GM18519 (cell line): ENCODE results near the gene EFCAB6.
"Not testable (repeated sequence)": the region's sequence is repeated elsewhere in the genome, so short reads cannot be mapped to it uniquely, and the experiment has no call there.

ENCODE experiments used
- ATAC-seq: cut with Tn5 transposase; IDR thresholded peaks from one replicate; pipeline ENCODE4 v1.9.1; 2021; ENCODE audit warnings: mild to moderate bottlenecking, moderate library complexity; ENCODE audit not compliant: unreplicated experiment, low FRiP score

The EFCAB6 gene

DNA sequence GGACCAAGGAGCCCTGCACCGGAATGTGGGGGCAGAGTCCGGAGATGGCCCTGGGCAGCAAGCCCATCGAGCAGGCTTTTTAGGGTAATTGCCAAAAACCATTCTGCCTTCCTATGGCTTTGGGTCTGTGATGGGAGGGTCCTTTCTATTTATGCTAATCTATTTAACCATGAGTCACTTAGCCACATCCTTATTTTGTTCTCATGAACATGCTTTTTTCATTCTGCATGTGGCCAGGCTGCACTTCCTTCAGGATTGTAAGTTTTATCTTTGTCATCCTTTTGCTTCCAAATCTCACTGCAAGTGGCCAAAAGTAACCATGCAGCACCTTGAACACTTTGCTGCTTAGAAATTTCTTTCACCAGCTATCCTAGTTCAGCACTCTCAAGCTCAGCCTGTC lies 88.3 kb downstream of the EFCAB6 start:
- ATAC-seq, result no peak

DNA sequence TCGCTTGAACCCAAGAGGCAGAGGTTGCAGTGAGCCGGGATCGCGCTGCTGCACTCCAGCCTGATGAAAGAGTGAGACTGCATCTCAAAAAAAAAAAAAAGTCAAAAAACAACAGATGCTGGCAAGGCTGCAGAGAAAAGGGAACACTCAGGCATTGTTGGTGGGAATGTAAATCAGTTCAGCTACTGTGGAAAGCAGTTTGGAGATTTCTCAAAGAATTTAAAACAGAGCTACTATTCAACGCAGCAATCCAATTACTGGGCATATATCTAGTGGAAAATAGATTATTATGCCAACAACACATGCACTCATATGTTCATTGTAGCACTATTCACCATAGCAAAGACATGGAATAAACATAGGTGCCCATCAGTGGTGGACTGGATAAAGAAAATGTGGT lies 89.7 kb downstream of the EFCAB6 start:
- ATAC-seq, result no peak

DNA sequence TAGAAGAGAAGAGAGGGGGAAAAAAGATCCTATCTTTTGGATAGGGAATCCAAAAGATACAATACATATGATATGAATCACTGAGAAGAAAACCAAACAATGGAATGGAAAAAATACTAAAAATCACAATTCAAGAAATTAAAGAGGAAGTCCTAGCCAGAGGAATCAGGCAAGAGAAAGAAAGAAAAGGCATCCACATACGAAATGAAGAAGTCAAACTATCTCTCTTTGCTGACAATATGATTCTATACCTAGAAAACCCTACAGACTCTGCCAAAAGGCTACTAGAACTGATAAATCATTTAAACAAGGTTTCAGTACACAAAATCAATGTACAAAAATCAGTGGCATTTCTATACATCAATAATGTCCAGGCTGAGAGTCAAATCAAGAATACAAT lies 91.4 kb downstream of the EFCAB6 start:
- ATAC-seq, result no peak

DNA sequence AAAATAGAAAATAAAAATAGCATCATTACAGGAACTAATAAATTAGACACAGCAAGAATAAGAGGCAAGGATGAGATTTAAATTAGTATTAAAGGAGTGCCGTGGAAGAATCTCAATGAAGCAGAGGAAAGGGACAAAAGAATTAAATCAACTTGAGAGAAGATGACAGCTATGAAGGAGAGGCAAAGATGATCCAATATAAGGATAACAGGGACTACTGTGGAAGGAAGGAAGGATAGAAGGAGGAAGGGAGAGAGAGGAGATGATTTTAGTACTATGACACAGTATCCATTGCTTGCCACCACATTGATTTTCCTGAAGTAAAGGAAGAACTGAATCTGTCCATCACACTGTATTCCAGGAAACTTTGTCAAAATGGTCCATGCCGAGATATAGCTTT lies 98.0 kb downstream of the EFCAB6 start:
- no peak for ATAC-seq

DNA sequence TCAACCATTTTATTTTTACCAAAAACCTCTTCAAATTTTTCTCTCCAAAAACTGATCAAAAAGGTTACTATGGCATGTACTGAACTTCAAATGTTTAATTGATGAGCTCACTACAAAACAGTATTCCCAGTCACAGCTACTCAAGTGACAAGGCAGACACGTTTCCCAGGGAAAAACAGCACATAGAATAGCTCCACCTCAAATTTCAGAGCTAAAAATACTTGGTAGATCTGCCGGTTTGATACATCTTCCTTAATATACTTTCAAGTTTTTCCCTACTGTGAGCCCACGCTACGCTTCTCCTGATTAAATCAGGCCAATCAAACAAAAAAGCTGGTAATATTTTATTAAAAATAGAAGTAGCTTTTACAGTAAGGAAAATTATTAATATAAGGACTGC lies 100.4 kb downstream of the EFCAB6 start:
- no peak for ATAC-seq

DNA sequence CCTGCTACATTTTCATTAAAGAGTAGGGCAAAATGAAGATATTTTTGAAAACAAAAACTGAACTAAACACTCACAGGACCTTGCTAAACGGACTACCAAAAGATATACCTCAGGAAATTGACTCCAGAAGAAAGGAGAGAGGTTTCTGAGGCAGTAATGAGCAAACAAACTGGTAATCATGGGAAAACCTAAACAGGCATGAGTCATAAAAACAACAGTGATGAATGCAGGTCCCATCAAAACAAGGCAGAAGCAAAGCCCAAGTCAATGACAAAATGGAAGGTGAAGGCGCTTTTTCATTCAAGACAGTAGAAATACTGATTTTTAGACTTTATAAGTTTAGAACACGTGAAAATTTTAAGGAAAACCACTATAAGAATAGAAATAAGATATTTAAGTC lies 104.5 kb downstream of the EFCAB6 start:
- no peak for ATAC-seq

DNA sequence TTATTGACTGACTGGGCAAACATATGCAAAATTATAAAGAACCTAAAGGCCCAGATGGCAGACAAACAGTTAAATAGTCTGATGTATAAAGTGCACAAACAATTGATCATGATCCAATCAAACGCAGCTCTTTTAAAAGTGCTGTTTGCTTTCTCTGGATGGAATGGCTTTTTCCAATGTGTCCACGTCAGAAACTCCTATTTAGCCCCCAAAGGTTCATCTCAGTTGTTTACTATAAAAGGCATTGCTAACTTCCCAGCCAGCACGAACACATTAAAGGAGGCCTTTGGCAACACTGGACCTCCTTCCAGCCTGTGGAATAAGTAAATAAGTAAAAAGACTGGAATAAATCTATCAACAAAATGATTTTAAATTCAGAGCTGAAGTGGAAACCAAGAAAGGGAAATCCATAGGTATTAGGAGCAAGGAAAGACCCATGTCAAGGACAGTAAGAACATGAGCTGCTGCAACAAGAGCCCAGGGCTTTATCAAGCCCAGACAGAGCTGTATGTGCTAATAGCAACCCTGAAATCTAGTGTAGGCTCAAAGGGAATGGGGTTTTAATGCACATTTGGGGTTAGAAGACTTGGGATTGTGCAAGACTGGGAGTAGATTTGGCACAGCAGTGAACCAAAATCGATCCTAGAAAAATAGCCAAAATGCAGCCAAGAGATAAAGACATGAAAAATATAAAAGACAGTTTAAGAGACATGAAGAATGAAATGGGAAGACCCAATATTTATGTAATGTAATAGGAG lies 105.4 kb downstream of the EFCAB6 start:
- no peak for ATAC-seq

DNA sequence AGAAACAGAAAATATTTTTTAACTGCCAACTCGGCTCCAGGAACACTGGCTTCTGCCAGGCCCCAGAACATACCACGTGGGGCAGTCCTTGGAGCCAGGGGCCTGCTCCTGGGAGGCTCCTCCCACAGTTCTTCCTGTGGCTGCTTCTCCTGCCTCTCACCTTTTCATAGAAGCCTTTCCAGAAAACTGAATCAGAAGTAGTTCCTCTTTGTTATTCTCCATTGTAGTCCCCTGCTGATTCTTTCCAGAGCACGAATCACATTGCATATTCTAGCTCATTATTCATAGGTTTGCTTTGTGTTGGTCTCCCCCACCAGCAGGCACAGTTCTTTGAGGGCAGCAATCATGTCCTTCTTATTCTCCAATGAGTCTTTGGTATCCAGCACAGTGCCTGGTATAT lies 106.0 kb downstream of the EFCAB6 start:
- ATAC-seq, result no peak

DNA sequence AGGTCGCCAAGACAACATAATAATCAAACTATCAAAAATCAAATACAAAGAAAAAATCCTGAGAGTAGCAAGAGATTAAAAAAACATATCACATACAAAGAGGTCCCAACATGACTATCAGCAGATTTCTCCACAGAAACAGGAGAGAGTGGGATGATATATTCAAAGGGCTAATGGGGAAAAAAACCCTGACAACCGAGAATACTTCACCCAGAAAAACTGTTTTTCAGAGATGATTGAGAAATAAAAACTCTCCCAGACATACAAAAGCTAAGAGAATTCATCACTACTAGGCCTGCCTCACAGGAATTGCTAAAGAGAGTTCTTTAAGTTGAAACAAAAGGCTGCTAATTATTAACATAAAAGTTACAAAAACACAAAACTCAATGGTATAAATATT lies 108.1 kb downstream of the EFCAB6 start:
- ATAC-seq, result no peak

DNA sequence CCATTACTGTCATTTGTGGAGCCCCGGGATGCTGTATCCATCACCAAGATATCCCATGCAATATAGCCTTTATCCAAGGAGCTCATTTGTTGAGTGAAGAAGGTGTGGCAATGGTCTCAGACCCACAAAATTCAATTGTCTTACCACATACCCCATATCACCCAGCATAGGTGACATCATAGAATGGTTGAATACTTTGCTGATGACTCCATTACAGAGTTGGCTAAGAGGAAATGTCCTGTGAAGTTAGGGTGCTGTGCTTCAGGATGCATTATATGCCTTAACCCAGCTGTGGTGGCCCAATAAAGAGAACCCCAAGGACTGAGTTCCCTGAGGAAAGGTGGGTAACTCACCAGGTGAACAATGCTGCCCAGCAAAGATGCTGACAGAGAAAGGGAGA lies 113.7 kb downstream of the EFCAB6 start:
- ATAC-seq, result no peak

DNA sequence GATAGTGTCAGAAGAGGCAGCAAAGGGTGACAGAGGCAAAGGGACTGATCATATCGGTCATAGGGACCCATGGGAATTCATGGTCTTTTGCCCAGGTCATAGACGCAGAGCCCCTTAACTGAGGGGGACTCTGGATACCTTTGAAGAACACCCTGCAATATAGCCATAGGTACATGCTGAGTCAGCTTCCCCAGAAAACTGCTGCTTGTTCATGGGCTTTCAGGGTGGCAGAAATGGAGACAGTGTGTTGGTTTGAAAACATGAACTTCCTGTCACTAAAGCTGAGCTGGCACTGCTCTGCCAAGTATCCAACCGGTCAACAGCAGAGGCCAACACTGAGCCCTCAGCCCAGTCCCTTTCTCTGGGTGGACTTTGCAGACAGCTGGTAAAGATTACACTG lies 114.2 kb downstream of the EFCAB6 start:
- no peak for ATAC-seq

DNA sequence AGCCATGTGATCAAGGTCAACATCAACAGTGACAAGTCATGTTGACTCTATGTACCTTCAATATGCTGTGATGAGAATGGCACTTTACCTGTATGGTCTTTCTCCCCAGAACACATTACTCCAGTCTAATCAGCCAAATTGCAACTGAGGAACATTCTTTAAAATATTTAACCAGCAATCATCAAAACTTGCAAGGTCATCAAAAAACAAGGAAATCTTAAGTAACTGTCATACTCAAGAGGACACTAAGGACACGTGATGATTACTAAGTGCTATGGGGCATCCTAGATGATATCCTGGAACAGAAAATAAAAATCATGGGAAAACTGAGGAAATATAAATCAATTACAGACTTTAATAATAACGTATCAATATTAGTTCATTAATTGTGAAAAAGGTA lies 118.9 kb downstream of the EFCAB6 start:
- no peak for ATAC-seq

DNA sequence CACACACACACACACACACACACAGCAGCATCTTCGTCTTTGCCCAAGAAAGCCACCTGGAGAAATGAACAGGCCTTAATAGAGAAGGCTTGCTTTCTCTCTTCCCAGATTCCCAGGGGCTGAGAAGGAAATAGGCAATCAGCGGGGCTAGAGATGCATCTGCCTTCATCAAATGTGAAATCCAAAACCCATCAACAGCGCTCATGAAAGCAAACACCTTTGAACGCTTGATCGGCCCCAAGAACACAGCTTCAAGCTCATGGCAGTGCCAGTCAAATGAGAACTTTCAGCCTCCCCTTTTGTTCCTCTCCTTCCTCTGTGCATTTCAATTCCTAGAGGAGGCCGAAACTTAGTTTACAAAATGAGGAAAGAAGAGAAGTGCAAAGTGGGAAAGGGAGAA lies 122.7 kb downstream of the EFCAB6 start:
- ATAC-seq, result no peak

DNA sequence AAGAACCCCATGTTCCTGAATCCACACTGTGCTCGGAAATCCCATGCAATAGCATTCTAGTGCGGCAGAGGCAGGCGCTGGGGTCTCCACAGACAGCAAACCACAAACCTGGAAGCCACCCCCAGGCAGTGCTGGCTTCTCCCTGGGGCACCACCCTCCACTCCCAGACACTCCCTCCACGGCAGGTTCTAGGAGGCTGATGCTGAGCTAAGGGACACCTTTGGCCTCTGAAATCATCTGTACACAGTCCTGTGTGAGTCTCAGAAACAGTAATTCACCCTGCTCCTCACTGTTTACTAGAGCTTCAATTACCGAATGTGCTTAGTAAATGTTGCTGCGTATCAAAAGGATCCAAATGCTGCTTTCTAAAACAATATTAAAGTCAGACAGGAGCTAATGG lies 129.3 kb downstream of the EFCAB6 start:
- no peak for ATAC-seq

DNA sequence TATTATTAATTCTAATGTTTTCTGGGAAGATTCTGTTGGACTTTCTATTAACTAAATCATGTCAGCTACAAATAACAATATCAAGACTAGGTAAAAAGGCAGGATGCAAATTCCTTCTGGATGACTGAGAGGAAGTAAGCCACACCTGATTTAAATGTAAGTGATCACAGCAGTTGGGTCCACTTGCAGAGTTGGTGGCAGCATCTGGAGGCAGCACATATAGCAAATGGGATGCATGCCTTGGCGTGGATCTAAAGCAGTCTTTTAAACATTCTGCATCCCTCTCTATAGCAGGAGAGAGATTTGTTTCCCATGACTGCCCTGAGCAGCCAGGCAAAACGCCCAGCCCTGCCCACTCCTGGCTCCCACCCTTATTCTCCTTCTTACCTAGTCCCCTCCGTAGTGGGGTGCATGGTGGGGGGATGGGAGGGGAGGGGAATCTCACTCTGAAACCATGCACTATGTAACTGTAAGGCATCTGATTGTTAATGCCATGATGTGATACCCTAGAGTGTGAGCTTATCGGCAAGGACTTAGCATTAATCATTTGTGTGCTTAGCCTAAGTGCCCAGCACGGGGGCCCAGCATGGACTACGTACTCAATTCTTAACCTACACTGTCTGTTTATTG lies 130.3 kb downstream of the EFCAB6 start:
- ATAC-seq, result no peak

DNA sequence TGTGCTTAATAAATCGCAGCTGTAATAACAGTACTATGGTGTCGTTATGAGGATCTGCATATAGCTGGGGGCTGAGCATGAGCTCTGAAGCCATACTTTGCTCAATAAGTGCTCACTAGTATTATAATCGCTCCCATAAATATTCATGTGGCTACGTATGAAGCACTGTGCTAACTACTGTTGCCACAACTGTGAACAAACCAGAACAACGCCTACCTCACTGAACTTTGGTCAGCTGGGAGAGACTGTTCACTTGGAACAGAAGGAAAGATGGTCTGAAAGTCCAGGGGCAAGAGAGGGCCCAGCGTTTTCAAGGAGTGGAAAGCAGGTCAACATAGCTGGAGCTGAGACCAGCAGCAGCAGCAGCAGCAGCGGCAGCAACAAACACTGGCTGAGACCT lies 141.6 kb downstream of the EFCAB6 start:
- ATAC-seq, result no peak

DNA sequence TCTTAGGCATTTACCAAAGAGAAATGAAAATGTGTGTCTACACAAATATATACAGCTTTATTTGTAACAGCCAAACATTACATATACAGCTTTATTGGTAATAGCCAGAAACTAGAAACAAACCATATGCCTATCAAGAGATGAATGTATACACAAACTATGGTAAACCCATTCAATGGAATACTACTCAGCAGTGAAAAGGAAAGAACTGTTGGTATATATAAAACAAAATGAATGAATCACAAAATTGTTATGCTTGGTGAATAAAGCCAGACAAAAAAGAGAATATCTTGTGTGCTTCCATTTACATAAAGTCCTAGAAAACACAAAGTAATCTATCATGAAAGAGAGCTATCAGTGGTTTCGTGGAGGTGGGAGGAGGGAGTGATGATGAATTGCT lies 142.9 kb downstream of the EFCAB6 start:
- no peak for ATAC-seq

DNA sequence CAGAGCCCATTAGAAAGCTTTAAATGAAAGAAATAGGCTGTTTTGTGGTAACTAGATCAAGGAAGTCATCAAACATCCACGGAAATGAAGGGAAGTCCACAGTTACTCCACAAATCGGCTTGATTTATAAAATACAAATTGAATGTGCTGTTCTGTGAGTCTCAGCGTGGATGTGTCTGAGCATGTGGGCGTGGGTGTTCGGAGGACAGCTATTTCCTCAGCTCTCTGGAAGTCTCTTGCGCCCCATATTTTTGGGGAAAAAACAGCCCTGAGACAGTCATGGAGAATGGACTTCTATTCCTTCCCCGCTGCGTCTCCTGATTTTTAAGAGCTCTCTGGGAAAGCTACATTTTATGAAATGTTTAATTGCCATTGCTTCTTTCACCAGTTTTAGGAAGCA lies 144.4 kb downstream of the EFCAB6 start:
- no peak for ATAC-seq

DNA sequence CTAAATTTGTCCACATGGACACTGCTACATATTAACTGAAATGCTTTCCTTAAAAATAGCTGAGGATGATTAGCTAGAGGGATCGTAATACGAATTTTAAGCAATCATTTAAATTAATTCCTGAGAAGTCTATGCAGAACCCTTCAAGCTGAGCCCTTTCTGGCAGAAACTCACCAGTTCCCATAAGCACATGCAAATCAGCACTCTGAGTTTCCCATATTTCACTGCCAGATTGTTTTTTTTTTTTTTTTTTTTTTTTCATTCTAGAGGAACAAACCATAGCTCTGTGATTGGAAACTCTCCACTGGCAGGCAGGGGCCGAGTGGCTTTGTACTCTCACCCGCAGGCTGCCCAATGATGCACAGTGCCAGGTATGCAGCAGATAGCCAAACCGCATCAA lies 145.6 kb downstream of the EFCAB6 start:
- ATAC-seq, result no peak

DNA sequence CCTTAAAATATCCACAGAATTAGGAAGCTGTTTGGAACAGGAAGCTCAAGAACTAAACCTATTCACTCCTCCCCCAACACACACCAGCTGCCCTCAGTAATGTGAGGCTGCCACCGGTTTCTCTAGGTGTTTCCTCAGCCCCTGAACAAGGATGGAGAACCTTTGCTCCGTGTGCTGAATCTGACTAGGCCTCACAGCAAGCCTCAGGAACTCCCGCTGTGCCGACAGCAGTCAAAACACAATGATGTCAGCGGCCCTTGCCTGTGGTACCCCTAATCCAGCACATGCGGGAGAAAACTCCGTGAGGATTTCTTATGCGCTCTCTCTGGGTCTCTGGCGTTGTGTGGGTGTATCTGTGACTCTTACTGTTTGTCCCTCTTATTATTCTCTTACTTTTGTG lies 153.3 kb downstream of the EFCAB6 start:
- no peak for ATAC-seq

DNA sequence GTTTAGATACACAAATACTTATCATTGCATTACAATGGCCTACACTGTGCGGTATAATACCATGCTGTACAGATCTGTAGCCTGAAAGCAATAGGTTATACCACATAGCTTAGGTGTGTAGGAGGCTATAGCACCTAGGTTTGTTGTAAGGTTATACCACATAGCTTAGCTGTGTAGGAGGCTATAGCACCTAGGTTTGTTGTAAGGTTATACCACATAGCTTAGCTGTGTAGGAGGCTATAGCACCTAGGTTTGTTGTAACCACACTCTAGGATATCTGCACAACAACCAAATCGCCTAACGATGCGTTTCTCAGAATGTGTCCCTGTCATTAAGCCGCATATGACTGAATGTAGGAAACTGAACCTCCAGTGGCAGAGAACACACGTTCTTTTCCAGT lies 155.5 kb downstream of the EFCAB6 start:
- ATAC-seq, result not testable (repeated sequence)

DNA sequence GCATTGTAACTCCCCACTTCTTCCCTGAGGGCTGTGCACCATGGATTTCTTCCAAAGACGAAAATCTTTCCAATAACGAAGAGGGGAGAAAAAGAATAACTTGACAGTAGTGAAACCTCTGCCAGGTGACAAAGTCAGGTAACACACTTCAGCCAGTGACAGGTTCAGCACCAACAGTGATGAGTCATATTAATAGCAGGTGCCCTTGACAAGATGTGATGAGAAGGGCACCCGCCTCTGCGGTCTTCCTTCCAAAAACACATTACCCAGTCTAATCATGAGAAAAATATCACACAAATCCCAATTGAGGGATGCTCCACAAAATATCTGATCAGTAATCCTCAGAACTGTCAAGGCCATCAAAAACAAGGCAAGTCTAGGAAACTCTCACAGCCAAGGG lies 157.8 kb downstream of the EFCAB6 start:
- no peak for ATAC-seq

DNA sequence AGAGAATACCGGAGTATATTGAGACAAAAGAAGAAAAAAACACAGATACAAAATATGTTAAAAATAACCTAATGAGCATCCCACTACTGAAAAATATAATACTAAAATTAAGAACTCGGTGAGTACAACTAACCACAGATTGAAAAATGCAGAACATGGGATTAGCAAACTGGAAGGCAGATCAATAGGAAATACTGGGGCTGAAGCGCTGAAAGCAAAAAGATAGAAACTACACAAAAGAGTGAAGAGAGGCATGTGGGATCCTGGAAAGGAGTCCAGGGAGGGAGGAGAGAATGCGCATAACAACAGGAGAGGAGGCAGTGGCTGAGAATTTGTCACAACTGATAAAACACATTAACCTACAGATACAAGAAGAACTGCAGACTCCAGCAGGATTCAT lies 159.3 kb downstream of the EFCAB6 start:
- ATAC-seq, result no peak
